Urothelium cell line (cell line): Measurements from ENCODE around the gene SPATA31D4.

Experiments
- DNase-seq: peaks from one replicate; pipeline ENCODE4 v3.0.0; 2011; ENCODE audit warnings: low spot score, mixed read lengths
- FAIRE-seq: peaks from 2 replicates; lab custom pipeline; 2011; peaks lifted over from hg19 to GRCh38; lab: Jason Lieb, UNC

SPATA31D4 gene

DNA sequence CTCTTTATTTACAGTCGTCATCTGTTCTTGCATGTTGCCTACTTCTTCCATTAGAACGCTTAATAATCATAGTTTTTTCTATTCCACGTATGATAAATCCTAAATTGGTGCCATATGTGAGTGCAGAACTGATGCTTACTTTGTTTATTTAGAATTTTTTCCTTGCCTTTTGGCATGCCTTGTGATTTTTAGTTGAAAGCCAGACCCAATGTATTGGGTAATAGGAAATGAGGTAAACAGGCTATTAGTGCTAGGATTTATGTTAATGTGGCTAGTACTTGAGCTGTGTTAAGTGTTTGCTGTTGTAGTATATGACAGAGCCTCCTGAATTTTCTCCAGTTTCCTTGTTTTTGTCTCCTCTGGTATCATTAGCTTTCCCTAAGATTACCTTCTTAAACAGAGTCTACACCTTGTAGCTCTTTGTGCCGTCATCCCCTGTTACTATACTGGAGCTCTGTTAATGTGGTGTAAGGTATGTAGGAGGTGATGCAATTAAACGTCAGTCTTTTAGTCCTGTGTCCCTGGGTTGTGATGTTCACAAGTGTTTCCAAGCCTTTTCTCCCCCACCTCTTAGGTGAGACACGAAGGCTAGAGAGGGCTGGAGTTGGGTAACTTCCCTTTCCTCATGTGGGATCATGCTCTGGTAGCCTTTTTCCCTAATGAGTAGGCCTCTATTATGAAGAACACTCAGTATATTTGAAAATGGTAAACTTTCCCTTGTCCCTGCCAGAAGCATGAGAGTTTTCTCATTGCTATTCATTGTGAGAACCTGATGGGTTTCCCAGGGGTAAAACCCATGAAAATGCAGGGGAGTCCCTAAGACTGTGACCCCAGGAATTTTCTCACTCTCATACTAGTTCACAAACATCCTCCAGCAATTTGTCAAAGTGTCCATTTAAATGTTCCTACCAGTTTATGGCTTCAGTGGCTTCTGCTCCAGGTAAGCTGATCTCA is 36.3 kb downstream of the SPATA31D4 start:
- DNase-seq (no peak), FAIRE-seq (peak; percentile 40)

DNA sequence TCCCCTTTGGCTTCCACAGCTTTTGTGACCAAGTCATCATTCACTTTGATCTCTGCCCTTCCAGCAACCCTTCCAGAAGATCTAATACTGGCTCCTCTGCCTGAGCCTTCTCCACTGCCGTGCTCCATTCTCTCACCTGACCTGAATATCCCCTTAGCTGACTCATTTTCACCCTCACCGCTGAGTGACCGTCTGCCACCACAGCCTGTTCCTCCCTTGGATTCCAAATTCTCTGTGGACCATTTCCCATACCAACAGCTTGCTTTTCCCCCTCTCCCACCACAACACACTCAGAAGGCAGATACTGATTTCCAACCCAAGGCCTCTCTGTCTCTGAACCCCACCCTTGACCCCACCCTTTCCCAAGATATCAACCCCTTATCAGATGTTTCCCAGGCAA is 39.8 kb downstream of the SPATA31D4 start:
- DNase-seq (no peak), FAIRE-seq (no peak)

DNA sequence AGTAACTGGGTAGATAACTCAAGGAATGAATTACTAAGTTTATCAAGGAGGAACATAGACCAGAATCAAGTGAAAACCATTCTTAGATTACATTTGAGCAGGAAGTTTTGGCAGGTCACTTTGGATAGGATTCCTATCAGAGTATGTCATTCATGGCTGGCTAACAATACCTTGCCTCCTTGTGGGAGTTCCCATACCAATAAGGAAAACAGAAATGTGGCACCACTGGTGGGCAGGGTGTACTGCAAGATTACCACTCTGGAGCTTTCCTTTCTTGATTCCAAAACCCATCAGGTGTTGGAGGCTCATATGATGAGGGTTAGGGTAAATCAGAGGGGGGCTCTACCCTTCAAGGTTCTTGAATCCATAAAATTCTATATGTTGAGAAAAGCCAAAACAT is 41.7 kb downstream of the SPATA31D4 start:
- DNase-seq (peak; percentile 8), FAIRE-seq (no peak)

DNA sequence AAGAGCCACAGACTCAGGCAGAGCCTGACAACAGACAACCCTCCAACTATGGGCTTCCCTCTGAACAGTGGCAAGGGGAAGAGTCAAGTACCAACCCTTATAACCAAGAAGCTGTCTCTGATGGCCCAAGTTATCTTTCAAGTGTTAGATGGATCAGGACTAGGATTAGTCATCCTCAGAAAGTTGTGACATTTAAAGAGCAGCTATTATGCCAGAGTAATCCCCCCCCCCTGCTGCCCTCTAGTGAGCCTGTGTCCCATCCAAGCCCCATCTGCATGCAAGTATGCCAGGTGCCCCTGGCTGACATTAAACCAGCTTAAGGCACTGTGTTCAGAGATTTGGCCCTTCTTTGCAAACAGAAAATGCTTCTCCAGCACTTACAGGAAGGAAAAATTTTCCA is 43.5 kb downstream of the SPATA31D4 start:
- DNase-seq: no peak
- no peak for FAIRE-seq

DNA sequence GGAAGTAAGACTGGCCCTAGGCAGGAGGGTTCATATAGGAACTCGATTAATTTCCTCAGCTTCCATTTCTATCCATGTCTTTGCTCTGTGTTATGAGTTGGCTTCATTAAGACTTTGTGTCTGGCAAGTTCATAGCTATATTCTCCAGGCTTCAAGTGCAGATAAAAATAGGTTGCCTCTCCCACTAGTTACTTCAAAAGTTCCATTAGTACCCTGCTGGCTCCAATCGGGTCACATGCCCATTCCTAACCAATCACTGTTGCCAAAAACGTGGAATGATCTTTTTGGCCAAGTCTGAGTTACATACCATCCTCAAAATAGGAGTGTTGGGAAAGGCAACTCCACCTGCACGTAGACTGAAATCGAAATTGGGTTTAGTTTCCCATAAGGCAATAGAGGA is 46.5 kb downstream of the SPATA31D4 start:
- no peak for FAIRE-seq

DNA sequence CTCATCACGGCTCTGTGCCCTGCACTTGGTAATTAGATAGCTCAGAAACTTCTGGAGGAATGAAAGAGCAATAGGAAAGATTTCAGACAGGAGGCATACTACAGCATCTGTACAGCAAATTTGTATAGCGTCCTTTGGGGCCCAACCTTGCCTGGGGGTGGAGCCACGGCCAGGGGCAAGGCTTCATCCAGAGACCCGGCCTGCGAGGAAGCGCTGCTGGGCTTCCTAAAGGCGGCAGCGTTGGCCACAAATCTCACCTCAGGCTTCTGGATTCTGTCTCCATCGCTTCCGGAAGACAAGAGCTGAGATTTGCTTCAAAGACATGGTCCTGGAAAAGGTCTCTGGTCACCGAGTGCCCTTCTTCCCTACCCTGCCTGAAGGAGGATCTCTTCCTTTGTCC is 48.1 kb downstream of the SPATA31D4 start:
- no peak for DNase-seq
- no peak for FAIRE-seq

More for the DNA sequence above, 46.5 kb downstream of the SPATA31D4 start:
- DNase-seq: no peak

DNA sequence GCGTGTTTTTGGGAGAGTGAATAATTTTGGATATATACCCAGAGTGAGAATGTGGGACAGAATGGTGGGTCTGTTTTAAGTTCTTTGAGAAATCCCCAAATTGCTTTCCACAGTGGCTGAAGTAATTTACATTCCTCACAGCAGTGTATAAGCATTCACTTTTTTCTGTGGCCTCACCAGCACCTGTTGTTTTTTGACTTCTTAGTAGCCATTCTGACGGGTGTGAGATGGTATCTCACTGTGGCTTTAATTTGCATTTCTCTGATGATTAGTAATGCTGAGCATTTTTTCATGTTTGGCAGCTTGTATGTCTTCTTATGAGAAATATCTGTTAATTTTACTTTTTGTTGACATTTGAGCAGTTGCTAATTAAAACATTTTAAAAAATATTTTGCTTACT is 51.0 kb downstream of the SPATA31D4 start:
- DNase-seq (no peak), FAIRE-seq (no peak)

DNA sequence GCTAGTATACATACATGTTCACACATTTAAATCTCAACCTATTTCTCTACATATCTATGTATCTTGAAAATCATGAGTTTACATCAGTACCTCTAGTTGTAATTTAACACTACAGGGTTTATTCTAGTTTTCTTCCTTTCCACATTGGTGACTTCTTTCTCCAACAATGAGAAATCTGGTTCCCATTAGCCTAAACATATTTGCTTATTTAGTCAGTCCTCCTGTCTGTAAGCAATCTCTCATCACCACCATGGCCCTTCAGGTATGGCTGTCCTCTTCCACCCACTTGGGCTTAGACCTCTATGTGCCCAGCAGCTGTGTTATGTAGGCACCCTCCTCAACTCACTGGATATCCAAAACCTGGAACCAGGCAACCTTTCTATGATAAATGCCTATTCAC is 52.3 kb downstream of the SPATA31D4 start:
- DNase-seq (no peak), FAIRE-seq (no peak)

DNA sequence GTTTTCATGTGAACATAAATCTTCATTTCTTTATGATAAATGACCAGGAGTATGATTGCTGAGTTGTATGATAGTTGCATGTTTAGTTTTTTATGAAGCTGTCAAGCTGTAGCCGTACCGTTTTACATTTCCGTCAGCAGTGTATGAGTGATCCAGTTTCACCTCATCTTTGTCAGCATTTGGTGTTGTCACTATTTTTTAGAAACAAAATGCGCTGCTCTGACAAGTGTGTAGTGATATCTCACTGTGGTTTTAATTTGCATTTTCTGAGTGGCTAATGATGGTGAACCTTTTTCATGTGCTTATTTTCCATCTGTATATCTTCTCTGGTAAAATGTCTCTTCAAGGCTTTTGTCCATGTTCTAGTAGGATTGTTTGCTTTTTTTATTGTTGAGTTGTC is 53.7 kb downstream of the SPATA31D4 start:
- DNase-seq: no peak
- no peak for FAIRE-seq
